GM12891 (cell line): ENCODE measurements around the gene TRMT6.

Experiments used
- PAX5 ChIP-seq: IDR thresholded peaks from 2 replicates; pipeline ENCODE4 v1.6.1; 2011; ENCODE audit warnings: low read length, moderate library complexity, mild to moderate bottlenecking; ENCODE audit not compliant: insufficient read depth, severe bottlenecking
- POLR2A ChIP-seq: IDR thresholded peaks from 2 replicates; pipeline ENCODE4 v1.6.1; 2011; ENCODE audit warnings: low read depth, low read length, control low read depth
- POLR2AphosphoS5 ChIP-seq: IDR thresholded peaks from 2 replicates; pipeline ENCODE4 v1.6.1; 2011; ENCODE audit warnings: low read depth, low read length, control low read depth

- TF ChIP-seq POLR2A: no peak
- no peak for TF ChIP-seq POLR2AphosphoS5
- TF ChIP-seq PAX5: no peak
Observed at GRCh38 chr20:5973172-5973571, 22.8 kb upstream of the TRMT6 start.
